ENCODE data around the gene OR6S1.

- TF ChIP-seq, protein P1, sequence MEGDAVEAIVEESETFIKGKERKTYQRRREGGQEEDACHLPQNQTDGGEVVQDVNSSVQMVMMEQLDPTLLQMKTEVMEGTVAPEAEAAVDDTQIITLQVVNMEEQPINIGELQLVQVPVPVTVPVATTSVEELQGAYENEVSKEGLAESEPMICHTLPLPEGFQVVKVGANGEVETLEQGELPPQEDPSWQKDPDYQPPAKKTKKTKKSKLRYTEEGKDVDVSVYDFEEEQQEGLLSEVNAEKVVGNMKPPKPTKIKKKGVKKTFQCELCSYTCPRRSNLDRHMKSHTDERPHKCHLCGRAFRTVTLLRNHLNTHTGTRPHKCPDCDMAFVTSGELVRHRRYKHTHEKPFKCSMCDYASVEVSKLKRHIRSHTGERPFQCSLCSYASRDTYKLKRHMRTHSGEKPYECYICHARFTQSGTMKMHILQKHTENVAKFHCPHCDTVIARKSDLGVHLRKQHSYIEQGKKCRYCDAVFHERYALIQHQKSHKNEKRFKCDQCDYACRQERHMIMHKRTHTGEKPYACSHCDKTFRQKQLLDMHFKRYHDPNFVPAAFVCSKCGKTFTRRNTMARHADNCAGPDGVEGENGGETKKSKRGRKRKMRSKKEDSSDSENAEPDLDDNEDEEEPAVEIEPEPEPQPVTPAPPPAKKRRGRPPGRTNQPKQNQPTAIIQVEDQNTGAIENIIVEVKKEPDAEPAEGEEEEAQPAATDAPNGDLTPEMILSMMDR (IDR thresholded peaks at IDR 0.05): peak; percentile 40 to 99 (median 91)
- TF ChIP-seq POLR2A (IDR thresholded peaks at IDR 0.05): peak in 2 of 3 donors; percentile 4 to 23
Measured at GRCh38 chr14:20613094-20614037, 28.1 kb downstream of the OR6S1 start.

All from body of pancreas (tissue), 4 donors.